ENCODE results near the gene GOSR2. TPM values are rescaled to one million over a fixed set of nuclear protein-coding genes. Genes with fewer than 3 reads are reported as not detected.
A peak's percentile ranks its signal among the peaks of the same experiment; 100 is the strongest.

The GOSR2 gene
- 65.8 and 75.6 TPM in 2 replicates for total RNA-seq (2012; rRNA removed)
- 59.5 and 63.4 TPM in 2 replicates for polyA plus RNA-seq (2012; rRNA removed)
- 33.4 and 53.7 TPM in 2 replicates for polyA plus RNA-seq (2012; cell fraction: cytosol; rRNA removed)
- 37.6 and 83.5 TPM in 2 replicates for polyA plus RNA-seq (2012; cell fraction: nucleus; rRNA removed; ENCODE audit: low replicate concordance)
- percentile 94 among the genes with signal in this experiment for Bru-seq, nascent RNA
- BruChase-seq, experiment 1, labeled RNA remaining after a 6-hour chase = percentile 98 among the genes with signal in this experiment
- BruChase-seq, experiment 2, labeled RNA remaining after a 2-hour chase = percentile 98 among the genes with signal in this experiment
- long read RNA-seq, transcript GOSR2-232 (6 exons, 3,964 nt) = major isoform, 35 of 53 reads
- long read RNA-seq, transcript GOSR2-240 (5 exons, 3,059 nt) = minor isoform, 6 of 53 reads
- long read RNA-seq, partial matches to known transcripts = 0 of 53 reads
- long read RNA-seq, other reads (novel, unspliced or antisense) = 1 of 53 reads

DNA sequence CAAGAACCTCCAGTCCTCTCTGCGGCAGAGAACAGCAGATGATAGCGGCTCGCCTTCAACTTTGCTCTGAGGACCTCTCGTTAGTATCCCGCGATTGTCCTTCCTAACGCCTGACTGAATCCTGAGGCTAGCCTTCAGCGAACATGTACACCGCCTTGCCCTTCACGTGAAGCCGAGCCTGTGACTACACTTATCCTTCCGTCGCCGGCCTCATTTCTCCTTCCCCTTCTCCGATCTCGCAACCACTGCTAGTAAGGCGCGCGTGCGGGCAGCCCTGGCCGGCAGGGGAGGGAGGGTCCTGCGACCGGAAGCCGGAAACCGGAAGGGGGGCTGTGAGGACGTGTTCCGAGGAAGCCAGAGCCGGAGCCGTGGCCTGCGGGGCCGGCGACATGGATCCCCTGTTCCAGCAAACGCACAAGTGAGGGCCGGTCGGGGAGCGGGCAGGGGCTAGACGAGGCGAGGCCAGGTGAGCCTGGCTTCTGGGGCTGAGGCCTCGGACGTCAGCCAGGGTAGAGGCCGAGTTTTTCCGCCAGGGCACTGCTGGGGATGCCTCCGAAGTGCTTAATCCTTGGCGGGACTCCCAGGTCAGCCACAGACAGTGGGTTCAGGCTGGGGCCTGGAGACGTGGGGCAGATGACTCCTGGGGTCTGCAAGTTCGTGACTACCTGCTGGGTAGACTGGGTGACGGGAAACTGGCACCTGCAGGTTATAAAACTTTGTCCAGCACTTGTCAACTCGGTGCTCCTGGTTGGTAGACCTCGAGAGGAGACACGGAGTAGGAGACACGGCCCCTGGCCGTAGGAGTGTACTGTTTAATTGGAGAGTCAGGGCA is at the start of gene GOSR2:
Gene GOSR2, plus strand, starts transcription at position 357 of the 832 bp plus-strand sequence. Its CDS starts 33 bp downstream, at position 390.
- dilution Hi-C loops (cut with HindIII; ENCODE audit: low sequenced_read_pairs, unreplicated experiment) (no loop called here), intact Hi-C loops (cut with micrococcal nuclease) (loop anchor here (5.0 to 10.0 kb wide), 2 partner anchors 71 to 658 kb away; partner anchors contain the start of gene WNT9B), in situ Hi-C loops (cut with MboI; ENCODE audit: low sequenced_read_pairs) (no loop called here)
- H3K4ac ChIP-seq (ENCODE audit: low read depth, low read length) = peak within 1 kb of the TSS; percentile 99
- 0% methylated on average over 23 of the region's 52 CpGs; no CpG with 5 or more reads in 1 of the 2 experiments for WGBS, 2 experiments (ENCODE audit: extremely low coverage in 2 of 2, insufficient read length in 1 of 2)
- H2AK5ac ChIP-seq (ENCODE audit: low read depth, low read length) = peak within 1 kb of the TSS; percentile 71
- peak within 1 kb of the TSS; percentile 99 for H2BK5ac ChIP-seq (ENCODE audit: low read depth, low read length, poor library complexity, severe bottlenecking)
- H4K91ac ChIP-seq (ENCODE audit: insufficient read depth, low read depth, low read length) = peak within 1 kb of the TSS; percentile 100
- H2BK120ac ChIP-seq (ENCODE audit: low read depth, low read length) = peak within 1 kb of the TSS; percentile 97
- TF ChIP-seq POLR2A (IDR thresholded peaks at IDR 0.05; ENCODE audit: low read depth, low read length) (peak; percentile 98), CEBPB (IDR thresholded peaks at IDR 0.05; ENCODE audit: low read depth, low read length) (no peak), MXI1 (IDR thresholded peaks at IDR 0.05; ENCODE audit: borderline replicate concordance, low read depth, low read length) (peak; percentile 82; the same call in 1 of the 2 replicates), RFX5 (IDR thresholded peaks at IDR 0.05; ENCODE audit: low read depth, low read length) (no peak), MAZ (IDR thresholded peaks at IDR 0.05; ENCODE audit: borderline replicate concordance, low read depth, low read length) (peak; percentile 67; the same call in 1 of the 2 replicates), MAFK (IDR thresholded peaks at IDR 0.05; ENCODE audit: low read depth, low read length) (no peak)
- TF ChIP-seq, protein P1, sequence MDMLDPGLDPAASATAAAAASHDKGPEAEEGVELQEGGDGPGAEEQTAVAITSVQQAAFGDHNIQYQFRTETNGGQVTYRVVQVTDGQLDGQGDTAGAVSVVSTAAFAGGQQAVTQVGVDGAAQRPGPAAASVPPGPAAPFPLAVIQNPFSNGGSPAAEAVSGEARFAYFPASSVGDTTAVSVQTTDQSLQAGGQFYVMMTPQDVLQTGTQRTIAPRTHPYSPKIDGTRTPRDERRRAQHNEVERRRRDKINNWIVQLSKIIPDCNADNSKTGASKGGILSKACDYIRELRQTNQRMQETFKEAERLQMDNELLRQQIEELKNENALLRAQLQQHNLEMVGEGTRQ (IDR thresholded peaks at IDR 0.05; ENCODE audit: low read depth, low read length) = 0 out of 2 replicates have a peak, but pooled peaks have one; percentile 14
- TF ChIP-seq, protein P2, sequence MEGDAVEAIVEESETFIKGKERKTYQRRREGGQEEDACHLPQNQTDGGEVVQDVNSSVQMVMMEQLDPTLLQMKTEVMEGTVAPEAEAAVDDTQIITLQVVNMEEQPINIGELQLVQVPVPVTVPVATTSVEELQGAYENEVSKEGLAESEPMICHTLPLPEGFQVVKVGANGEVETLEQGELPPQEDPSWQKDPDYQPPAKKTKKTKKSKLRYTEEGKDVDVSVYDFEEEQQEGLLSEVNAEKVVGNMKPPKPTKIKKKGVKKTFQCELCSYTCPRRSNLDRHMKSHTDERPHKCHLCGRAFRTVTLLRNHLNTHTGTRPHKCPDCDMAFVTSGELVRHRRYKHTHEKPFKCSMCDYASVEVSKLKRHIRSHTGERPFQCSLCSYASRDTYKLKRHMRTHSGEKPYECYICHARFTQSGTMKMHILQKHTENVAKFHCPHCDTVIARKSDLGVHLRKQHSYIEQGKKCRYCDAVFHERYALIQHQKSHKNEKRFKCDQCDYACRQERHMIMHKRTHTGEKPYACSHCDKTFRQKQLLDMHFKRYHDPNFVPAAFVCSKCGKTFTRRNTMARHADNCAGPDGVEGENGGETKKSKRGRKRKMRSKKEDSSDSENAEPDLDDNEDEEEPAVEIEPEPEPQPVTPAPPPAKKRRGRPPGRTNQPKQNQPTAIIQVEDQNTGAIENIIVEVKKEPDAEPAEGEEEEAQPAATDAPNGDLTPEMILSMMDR (conservative IDR thresholded peaks at IDR 0.05; ENCODE audit: low read depth, low read length) = no peak
- TF ChIP-seq, protein P3, sequence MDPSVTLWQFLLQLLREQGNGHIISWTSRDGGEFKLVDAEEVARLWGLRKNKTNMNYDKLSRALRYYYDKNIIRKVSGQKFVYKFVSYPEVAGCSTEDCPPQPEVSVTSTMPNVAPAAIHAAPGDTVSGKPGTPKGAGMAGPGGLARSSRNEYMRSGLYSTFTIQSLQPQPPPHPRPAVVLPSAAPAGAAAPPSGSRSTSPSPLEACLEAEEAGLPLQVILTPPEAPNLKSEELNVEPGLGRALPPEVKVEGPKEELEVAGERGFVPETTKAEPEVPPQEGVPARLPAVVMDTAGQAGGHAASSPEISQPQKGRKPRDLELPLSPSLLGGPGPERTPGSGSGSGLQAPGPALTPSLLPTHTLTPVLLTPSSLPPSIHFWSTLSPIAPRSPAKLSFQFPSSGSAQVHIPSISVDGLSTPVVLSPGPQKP (IDR thresholded peaks at IDR 0.05; ENCODE audit: borderline replicate concordance, low read depth, low read length) = peak; percentile 12; the same call in 1 of the 2 replicates
- peak within 1 kb of the TSS; percentile 100 for H3K18ac ChIP-seq (ENCODE audit: low read depth, low read length)
- peak within 1 kb of the TSS; percentile 95 for H3K56ac ChIP-seq (ENCODE audit: extremely low read depth, insufficient read depth, low read length)
- H3K4me2 ChIP-seq (ENCODE audit: low read depth, low read length) = peak within 1 kb of the TSS; percentile 87
- H3K79me1 ChIP-seq (ENCODE audit: low read depth in 1 of 2, low read length in 2 of 2) = peaks cover 10 to 47% of the 10 kb centered on the region in 2 experiments; a peak in 3 of 4 replicates
- ChIA-PET POLR2A (ENCODE audit: unreplicated experiment) (no interaction called here), CTCF (no interaction called here)
- peak within 1 kb of the TSS; percentile 98 for H2AK9ac ChIP-seq (replicated peaks; ENCODE audit: low read depth, low read length, poor library complexity)
- peak within 1 kb of the TSS; percentile 97 for H2AFZ ChIP-seq (replicated peaks; ENCODE audit: low read length, poor library complexity)
- H3K9ac ChIP-seq (ENCODE audit: low read depth, low read length) = peak within 1 kb of the TSS; percentile 95
- H4K20me1 ChIP-seq (ENCODE audit: insufficient read depth, low read length) = peaks cover 42% of the 10 kb centered on the region
- peak within 1 kb of the TSS; percentile 100 for H4K5ac ChIP-seq (ENCODE audit: low read depth, low read length)
- no peaks in the 10 kb centered on the region for H3K36me3 ChIP-seq (ENCODE audit: control insufficient read depth, insufficient read depth, low read length)
- peak within 1 kb of the TSS; percentile 99 for H2BK15ac ChIP-seq (ENCODE audit: low read depth, low read length)
- ATAC-seq (ENCODE audit: low read depth) (peak; percentile 98), DNase-seq (peak; percentile 86)
- peak within 1 kb of the TSS; percentile 84 for H3K4me3 ChIP-seq (ENCODE audit: insufficient read depth, low read depth, low read length)
- peak within 1 kb of the TSS; percentile 69 to 99 for H4K8ac ChIP-seq (ENCODE audit: low read depth in 2 of 2, low read length in 2 of 2)
- no peaks in the 10 kb centered on the region for H3K27me3 ChIP-seq (ENCODE audit: control insufficient read depth, insufficient read depth, low read length)
- peaks cover 6% of the 10 kb centered on the region for H3K9me1 ChIP-seq (ENCODE audit: insufficient read depth, low read length)
- H2BK20ac ChIP-seq (ENCODE audit: low read depth, low read length) = peak within 1 kb of the TSS; percentile 91; the same call in 1 of the 2 replicates
- peak within 1 kb of the TSS; percentile 92 for H3K27ac ChIP-seq (ENCODE audit: insufficient read depth, low read length)
- no peaks in the 10 kb centered on the region for H3K9me3 ChIP-seq (ENCODE audit: control insufficient read depth, insufficient read depth, low read length)
- peak within 1 kb of the TSS; percentile 91 for H3K23ac ChIP-seq (ENCODE audit: low read depth, low read length)
- peak within 1 kb of the TSS; percentile 99 for H3K14ac ChIP-seq (replicated peaks; ENCODE audit: low read depth, low read length)
- no peaks in the 10 kb centered on the region; the same call in 1 of the 2 replicates for H3K4me1 ChIP-seq (ENCODE audit: control insufficient read depth, insufficient read depth, low read length)
- no TSS peak for BruUV-seq (replicated peaks)
